Colonic mucosa (tissue), 4 donors: ENCODE results near the gene GAS1. TPM values are rescaled to one million over a fixed set of nuclear protein-coding genes. Genes with fewer than 3 reads are reported as not detected.

Source experiments
- DNase-seq: peaks from one replicate; pipeline ENCODE4 v3.0.0-alpha.2; 2020
- H3K27ac ChIP-seq: fragments of 200-600 bp; one replicate; pipeline ENCODE4 v1.8.0; 2021
- H3K27me3 ChIP-seq: fragments of 200-600 bp; one replicate; pipeline ENCODE4 v1.8.0; 2021
- H3K36me3 ChIP-seq: fragments of 200-600 bp; one replicate; pipeline ENCODE4 v1.8.0; 2021
- H3K4me1 ChIP-seq: fragments of 200-600 bp; one replicate; pipeline ENCODE4 v1.8.0; 2021; ENCODE audit warnings: mild to moderate bottlenecking
- H3K4me3 ChIP-seq: fragments of 200-600 bp; one replicate; pipeline ENCODE4 v1.8.0; 2021
- H3K9ac ChIP-seq, 2 donors: one replicate each; pipeline ENCODE4 v1.7.0; 2013; ENCODE audit warnings: control low read depth in 2 of 2, low read depth in 2 of 2, low read length in 2 of 2
- H3K9me3 ChIP-seq: fragments of 200-600 bp; one replicate; pipeline ENCODE4 v1.8.0; 2021
- intact Hi-C: fragments of 100-400 bp; cut with DNase I; formaldehyde crosslinking; loops from one replicate; pipeline ENCODE4 v1.14.1; 2022
- total RNA-seq, 2 donors: library from RNA; stranded (reverse); fragmentation: NEBNext Ultra II Directional in 1 of 2; extraction: Animal tissue kit (Norgen Biotek cat#: 25700) in 1 of 2; gene quantifications; one replicate each; pipeline ENCODE4 v1.2.1, GENCODE V29; 2021
- TF ChIP-seq, protein P1 (sequence below): fragments of 200-600 bp; IDR thresholded peaks from one replicate; pipeline ENCODE4 v1.8.0; 2022; ENCODE audit warnings: antibody characterized with exemption, mild to moderate bottlenecking
- donor health status: healthy.
- donor health status: DM: no; HTN: no; CAD: no.
- donor health status: DM: no; HTN: no; CAD: no.

Gene GAS1
- total RNA-seq, 2 donors from 2014 or later, result 0.74 to 2.4 TPM

- H3K36me3 ChIP-seq, result no peaks in the 10 kb centered on the region
- intact Hi-C loops, result loop anchor here (10.0 kb wide), 1 partner anchor 780 kb away; the partner anchor contains the start of gene CTSL
- no peak overlapping the region for H3K27ac ChIP-seq
- peaks cover 46% of the 10 kb centered on the region for H3K27me3 ChIP-seq
- H3K4me1 ChIP-seq, result peaks cover 5% of the 10 kb centered on the region
- no peak for DNase-seq
- no peaks in the 10 kb centered on the region for H3K9me3 ChIP-seq
- TF ChIP-seq, protein P1, sequence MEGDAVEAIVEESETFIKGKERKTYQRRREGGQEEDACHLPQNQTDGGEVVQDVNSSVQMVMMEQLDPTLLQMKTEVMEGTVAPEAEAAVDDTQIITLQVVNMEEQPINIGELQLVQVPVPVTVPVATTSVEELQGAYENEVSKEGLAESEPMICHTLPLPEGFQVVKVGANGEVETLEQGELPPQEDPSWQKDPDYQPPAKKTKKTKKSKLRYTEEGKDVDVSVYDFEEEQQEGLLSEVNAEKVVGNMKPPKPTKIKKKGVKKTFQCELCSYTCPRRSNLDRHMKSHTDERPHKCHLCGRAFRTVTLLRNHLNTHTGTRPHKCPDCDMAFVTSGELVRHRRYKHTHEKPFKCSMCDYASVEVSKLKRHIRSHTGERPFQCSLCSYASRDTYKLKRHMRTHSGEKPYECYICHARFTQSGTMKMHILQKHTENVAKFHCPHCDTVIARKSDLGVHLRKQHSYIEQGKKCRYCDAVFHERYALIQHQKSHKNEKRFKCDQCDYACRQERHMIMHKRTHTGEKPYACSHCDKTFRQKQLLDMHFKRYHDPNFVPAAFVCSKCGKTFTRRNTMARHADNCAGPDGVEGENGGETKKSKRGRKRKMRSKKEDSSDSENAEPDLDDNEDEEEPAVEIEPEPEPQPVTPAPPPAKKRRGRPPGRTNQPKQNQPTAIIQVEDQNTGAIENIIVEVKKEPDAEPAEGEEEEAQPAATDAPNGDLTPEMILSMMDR, result no peak
- peak overlapping the region; percentile 83 for H3K4me3 ChIP-seq
- peak overlapping the region in 1 of 2 donors; percentile 54 for H3K9ac ChIP-seq
These were observed 2.2 kb downstream of the GAS1 start for GRCh38 chr9:86944796-86945727.

DNA sequence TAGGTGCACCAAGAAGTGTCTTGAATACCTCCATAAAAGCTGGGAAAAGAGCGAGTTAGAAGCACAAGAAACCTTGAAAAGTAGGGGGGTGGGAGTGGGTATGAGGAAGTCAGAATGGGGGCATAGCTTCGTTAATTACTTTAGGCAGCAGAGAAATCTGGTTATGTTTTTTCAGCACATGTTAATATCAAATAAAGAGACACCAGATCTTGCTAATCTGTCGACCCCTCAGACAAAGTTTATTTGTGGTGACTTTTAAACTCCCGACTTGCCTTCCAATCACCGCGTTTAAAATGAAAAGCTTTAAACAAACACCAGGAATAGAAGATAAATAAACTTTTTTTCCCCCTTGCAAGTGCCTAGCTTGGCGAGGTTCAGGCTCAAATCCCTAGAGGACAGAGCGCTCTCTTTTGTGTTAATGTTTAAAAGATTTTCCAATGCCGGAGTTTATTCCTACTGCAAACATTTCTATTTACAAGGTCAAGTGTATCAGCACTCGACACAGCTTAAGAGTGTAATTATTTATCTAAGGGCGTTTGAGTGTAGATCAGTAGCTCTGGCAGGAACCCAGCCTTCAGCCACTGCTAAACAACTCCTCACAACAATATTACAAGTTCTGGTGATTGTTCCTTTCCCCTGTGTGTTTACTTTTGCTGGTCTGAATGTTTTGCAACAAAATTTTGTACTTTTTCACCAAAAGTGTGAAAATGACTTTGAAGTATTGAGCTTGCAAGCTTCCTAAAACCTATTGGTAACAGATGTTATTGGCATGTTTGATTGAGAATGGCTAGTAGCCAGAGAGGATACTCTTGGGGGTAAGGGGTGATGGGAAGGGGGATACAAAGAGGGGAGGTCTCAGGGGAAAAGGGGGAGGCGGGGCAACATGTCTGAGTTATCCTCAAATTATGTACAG, 3.8 kb downstream of the GAS1 start:
- Histone ChIP-seq H3K27me3 (peaks cover 46% of the 10 kb centered on the region), H3K4me3 (no peak overlapping the region), H3K4me1 (peaks cover 5% of the 10 kb centered on the region), H3K27ac (no peak overlapping the region), H3K36me3 (no peaks in the 10 kb centered on the region), H3K9me3 (no peaks in the 10 kb centered on the region), H3K9ac (no peak overlapping the region)
- no peak for DNase-seq
- TF ChIP-seq, protein P1, result no peak
- intact Hi-C loops, result loop anchor here (10.0 kb wide), 1 partner anchor 781 kb away; the partner anchor contains the start of gene CTSL

DNA sequence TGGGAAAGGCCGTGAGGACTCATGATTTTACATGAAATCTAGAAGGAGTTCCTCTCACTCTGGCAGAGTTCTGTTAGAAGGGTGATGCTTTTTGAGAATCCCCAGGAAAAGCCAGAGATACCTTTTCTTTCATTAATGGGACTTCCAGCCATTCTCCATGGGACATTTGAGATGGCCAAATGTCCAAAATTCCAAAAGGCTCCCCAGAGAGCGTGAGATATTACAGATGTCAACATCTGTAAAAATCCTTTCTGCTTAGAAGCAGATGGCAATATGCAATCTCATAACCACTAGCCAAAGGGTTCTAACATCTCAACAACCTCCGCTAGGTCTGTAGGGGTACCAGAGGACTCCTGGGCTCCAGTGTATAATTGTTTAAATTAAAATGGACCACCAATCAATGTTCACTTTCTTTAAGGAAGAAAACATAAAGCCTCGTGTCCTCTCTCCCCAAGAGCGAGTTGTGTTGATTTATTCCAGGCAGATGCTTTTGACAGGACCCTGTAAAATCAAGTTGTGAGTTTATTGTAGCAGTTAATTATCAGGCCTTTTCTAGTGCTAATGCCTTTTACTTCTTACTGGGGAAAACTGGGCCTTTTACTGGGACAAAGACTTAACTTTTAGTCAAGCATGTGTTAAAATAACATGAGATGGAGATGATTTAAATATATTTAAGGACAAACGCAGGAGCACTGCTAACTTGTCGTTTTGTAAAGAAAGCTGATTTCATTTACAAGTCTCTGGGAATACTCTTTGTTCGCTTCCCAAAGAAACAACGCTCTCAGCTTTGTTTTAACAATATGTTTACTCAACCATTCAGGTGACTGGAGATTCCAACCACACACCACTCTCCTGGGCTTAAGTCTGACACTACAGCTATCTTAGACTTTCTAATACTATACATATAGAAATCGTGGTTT, 4.8 kb downstream of the GAS1 start:
- no peaks in the 10 kb centered on the region for H3K36me3 ChIP-seq
- no peak overlapping the region for H3K4me3 ChIP-seq
- no peaks in the 10 kb centered on the region for H3K9me3 ChIP-seq
- H3K9ac ChIP-seq, result no peak overlapping the region
- peaks cover 46% of the 10 kb centered on the region for H3K27me3 ChIP-seq
- intact Hi-C loops, result loop anchor here (10.0 kb wide), 1 partner anchor 782 kb away; the partner anchor contains the start of gene CTSL
- no peak for DNase-seq
- H3K4me1 ChIP-seq, result peaks cover 5% of the 10 kb centered on the region
- H3K27ac ChIP-seq, result no peak overlapping the region
- TF ChIP-seq, protein P1, result no peak

DNA sequence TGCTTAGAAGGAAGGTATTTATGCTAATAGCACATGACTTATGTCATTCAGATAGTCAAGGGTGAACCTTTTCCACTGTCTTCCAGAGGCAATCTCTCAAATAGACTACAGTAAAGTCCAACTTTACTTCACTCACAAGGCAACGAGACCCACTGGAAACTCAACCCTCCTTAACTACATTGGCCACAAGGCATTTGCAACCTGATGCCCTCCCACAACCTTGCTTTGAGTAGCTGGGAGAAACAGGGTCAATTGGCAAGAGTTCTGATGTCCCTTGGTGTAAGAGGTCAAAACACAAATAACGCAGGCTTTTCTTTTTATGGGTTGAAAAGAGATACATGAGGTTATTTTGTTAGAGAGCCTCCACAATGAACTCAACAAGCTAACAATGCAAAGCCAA, 6.1 kb downstream of the GAS1 start:
- intact Hi-C loops, result loop anchor here (10.0 kb wide), 1 partner anchor 784 kb away; the partner anchor contains the start of gene CTSL
- H3K27me3 ChIP-seq, result peaks cover 46% of the 10 kb centered on the region

More for the DNA sequence above, 6.1 kb downstream of the GAS1 start:
- H3K9me3 ChIP-seq, result no peaks in the 10 kb centered on the region
- peaks cover 5% of the 10 kb centered on the region for H3K4me1 ChIP-seq
- H3K9ac ChIP-seq, result no peak overlapping the region
- H3K4me3 ChIP-seq, result no peak overlapping the region
- no peaks in the 10 kb centered on the region for H3K36me3 ChIP-seq
- TF ChIP-seq, protein P1, result no peak
- H3K27ac ChIP-seq, result no peak overlapping the region
- DNase-seq, result no peak
